Colonic mucosa (tissue), 4 donors: Measurements from ENCODE around the gene IGDCC3. TPM values are rescaled to one million over a fixed set of nuclear protein-coding genes. Genes with fewer than 3 reads are reported as not detected.

Source experiments
- DNase-seq: peaks from one replicate; pipeline ENCODE4 v3.0.0-alpha.2; 2020
- H3K27ac ChIP-seq: fragments of 200-600 bp; one replicate; pipeline ENCODE4 v1.8.0; 2021
- H3K27me3 ChIP-seq: fragments of 200-600 bp; one replicate; pipeline ENCODE4 v1.8.0; 2021
- H3K36me3 ChIP-seq: fragments of 200-600 bp; one replicate; pipeline ENCODE4 v1.8.0; 2021
- H3K4me1 ChIP-seq: fragments of 200-600 bp; one replicate; pipeline ENCODE4 v1.8.0; 2021; ENCODE audit warnings: mild to moderate bottlenecking
- H3K4me3 ChIP-seq: fragments of 200-600 bp; one replicate; pipeline ENCODE4 v1.8.0; 2021
- H3K9ac ChIP-seq, 2 donors: one replicate each; pipeline ENCODE4 v1.7.0; 2013; ENCODE audit warnings: control low read depth in 2 of 2, low read depth in 2 of 2, low read length in 2 of 2
- H3K9me3 ChIP-seq: fragments of 200-600 bp; one replicate; pipeline ENCODE4 v1.8.0; 2021
- intact Hi-C: fragments of 100-400 bp; cut with DNase I; formaldehyde crosslinking; loops from one replicate; pipeline ENCODE4 v1.14.1; 2022
- total RNA-seq, 2 donors: library from RNA; stranded (reverse); fragmentation: NEBNext Ultra II Directional in 1 of 2; extraction: Animal tissue kit (Norgen Biotek cat#: 25700) in 1 of 2; gene quantifications; one replicate each; pipeline ENCODE4 v1.2.1, GENCODE V29; 2021
- TF ChIP-seq, protein P1 (sequence below): fragments of 200-600 bp; IDR thresholded peaks from one replicate; pipeline ENCODE4 v1.8.0; 2022; ENCODE audit warnings: antibody characterized with exemption, mild to moderate bottlenecking
- donor health status: healthy.
- donor health status: DM: no; HTN: no; CAD: no.
- donor health status: DM: no; HTN: no; CAD: no.

IGDCC3 gene
- total RNA-seq, 2 donors from 2014 or later: 0.12 TPM; not detected in 1

GRCh38 chr15:65394280-65394789 lies 16.5 kb upstream of the IGDCC3 start:
- Histone ChIP-seq H3K36me3 (no peaks in the 10 kb centered on the region), H3K9me3 (no peaks in the 10 kb centered on the region), H3K9ac (no peak overlapping the region), H3K27me3 (peaks cover 20% of the 10 kb centered on the region), H3K27ac (no peak overlapping the region), H3K4me3 (no peak overlapping the region), H3K4me1 (no peaks in the 10 kb centered on the region)
- TF ChIP-seq, protein P1, sequence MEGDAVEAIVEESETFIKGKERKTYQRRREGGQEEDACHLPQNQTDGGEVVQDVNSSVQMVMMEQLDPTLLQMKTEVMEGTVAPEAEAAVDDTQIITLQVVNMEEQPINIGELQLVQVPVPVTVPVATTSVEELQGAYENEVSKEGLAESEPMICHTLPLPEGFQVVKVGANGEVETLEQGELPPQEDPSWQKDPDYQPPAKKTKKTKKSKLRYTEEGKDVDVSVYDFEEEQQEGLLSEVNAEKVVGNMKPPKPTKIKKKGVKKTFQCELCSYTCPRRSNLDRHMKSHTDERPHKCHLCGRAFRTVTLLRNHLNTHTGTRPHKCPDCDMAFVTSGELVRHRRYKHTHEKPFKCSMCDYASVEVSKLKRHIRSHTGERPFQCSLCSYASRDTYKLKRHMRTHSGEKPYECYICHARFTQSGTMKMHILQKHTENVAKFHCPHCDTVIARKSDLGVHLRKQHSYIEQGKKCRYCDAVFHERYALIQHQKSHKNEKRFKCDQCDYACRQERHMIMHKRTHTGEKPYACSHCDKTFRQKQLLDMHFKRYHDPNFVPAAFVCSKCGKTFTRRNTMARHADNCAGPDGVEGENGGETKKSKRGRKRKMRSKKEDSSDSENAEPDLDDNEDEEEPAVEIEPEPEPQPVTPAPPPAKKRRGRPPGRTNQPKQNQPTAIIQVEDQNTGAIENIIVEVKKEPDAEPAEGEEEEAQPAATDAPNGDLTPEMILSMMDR: no peak
- no peak for DNase-seq
- intact Hi-C loops: no loop called here

GRCh38 chr15:65393557-65393956 lies 15.8 kb upstream of the IGDCC3 start:
- no peak for DNase-seq
- TF ChIP-seq, protein P1: no peak
- intact Hi-C loops: no loop called here
- Histone ChIP-seq H3K9me3 (no peaks in the 10 kb centered on the region), H3K36me3 (no peaks in the 10 kb centered on the region), H3K9ac (no peak overlapping the region), H3K27me3 (peaks cover 20% of the 10 kb centered on the region), H3K4me1 (no peaks in the 10 kb centered on the region), H3K27ac (no peak overlapping the region), H3K4me3 (no peak overlapping the region)

DNA sequence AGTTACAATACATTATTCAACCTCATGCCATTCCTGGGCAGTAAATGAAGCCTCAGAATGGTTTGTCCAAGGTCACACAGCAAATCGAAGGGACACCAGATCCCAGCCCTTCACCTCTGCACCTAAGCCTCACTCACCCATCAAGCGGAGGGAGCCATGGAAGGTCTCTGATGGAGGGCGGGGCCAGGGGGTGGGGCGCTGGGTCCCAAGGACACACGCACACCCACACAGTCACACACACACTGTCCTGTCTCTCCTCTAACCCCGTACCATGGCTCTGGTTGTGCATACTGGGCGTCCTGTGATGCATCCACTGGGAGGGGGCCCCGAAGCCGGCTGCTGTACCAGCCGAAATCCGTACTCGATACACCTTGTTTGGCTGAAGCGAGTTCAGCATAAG lies 15.3 kb upstream of the IGDCC3 start:
- TF ChIP-seq, protein P1: no peak
- no peaks in the 10 kb centered on the region for H3K36me3 ChIP-seq
- no peak overlapping the region for H3K4me3 ChIP-seq
- no peak for DNase-seq
- H3K27ac ChIP-seq: no peak overlapping the region
- intact Hi-C loops: no loop called here
- peaks cover 20% of the 10 kb centered on the region for H3K27me3 ChIP-seq
- no peak overlapping the region for H3K9ac ChIP-seq
- H3K9me3 ChIP-seq: no peaks in the 10 kb centered on the region
- no peaks in the 10 kb centered on the region for H3K4me1 ChIP-seq

GRCh38 chr15:65392368-65392767 lies 14.6 kb upstream of the IGDCC3 start:
- no peak overlapping the region for H3K4me3 ChIP-seq
- TF ChIP-seq, protein P1: no peak
- H3K9me3 ChIP-seq: no peaks in the 10 kb centered on the region
- no peaks in the 10 kb centered on the region for H3K4me1 ChIP-seq
- H3K36me3 ChIP-seq: no peaks in the 10 kb centered on the region
- peaks cover 18% of the 10 kb centered on the region for H3K27me3 ChIP-seq
- H3K9ac ChIP-seq: no peak overlapping the region
- DNase-seq: no peak
- H3K27ac ChIP-seq: no peak overlapping the region
- intact Hi-C loops: no loop called here

- intact Hi-C loops: no loop called here
- H3K27ac ChIP-seq: no peak overlapping the region
- H3K4me1 ChIP-seq: no peaks in the 10 kb centered on the region
- DNase-seq: no peak
- no peak overlapping the region for H3K9ac ChIP-seq
- H3K36me3 ChIP-seq: no peaks in the 10 kb centered on the region
- H3K9me3 ChIP-seq: no peaks in the 10 kb centered on the region
- H3K4me3 ChIP-seq: no peak overlapping the region
- peaks cover 12% of the 10 kb centered on the region for H3K27me3 ChIP-seq
- TF ChIP-seq, protein P1: no peak
Measured at GRCh38 chr15:65391732-65392131, 13.9 kb upstream of the IGDCC3 start.
